Ascending aorta (tissue), 2 donors: Measurements from ENCODE around the gene PAFAH1B1. TPM values are rescaled to one million over a fixed set of nuclear protein-coding genes. Genes with fewer than 3 reads are reported as not detected.

Experiments
- DNase-seq, 2 donors: peaks; one replicate each; pipeline ENCODE4 v3.0.0-alpha.2; 2019; ENCODE audit warnings: low spot score in 2 of 2
- H3K27ac ChIP-seq, 2 donors: fragments of 200-600 bp; sonication (generic); one replicate each; pipeline ENCODE4 v1.5.1; 2016 to 2017; ENCODE audit warnings: mild to moderate bottlenecking in 1 of 2
- H3K27me3 ChIP-seq: fragments of 200-600 bp; sonication (generic); one replicate; pipeline ENCODE4 v1.5.1; 2017
- H3K36me3 ChIP-seq, 2 donors: fragments of 200-600 bp; sonication (generic); one replicate each; pipeline ENCODE4 v1.5.1; 2016
- H3K4me1 ChIP-seq, 2 donors: fragments of 200-600 bp; sonication (generic); one replicate each; pipeline ENCODE4 v1.5.1; 2016 to 2017; ENCODE audit warnings: mild to moderate bottlenecking in 1 of 2
- H3K4me3 ChIP-seq, 2 donors: fragments of 200-600 bp; sonication (generic); one replicate each; pipeline ENCODE4 v1.5.1; 2016 to 2017; ENCODE audit warnings: mild to moderate bottlenecking in 1 of 2
- H3K9me3 ChIP-seq, 2 donors: fragments of 200-600 bp; sonication (generic); one replicate each; pipeline ENCODE4 v1.5.1; 2016
- CTCF ChIP-seq, 3 experiments: fragments of 200-600 bp in 2 of 3; fragments of 450-650 bp in 1 of 3; sonication (generic) in 2 of 3; IDR thresholded peaks; one replicate each; pipeline ENCODE4 v1.5.1; 2016 to 2019; ENCODE audit warnings: antibody characterized with exemption in 3 of 3, mild to moderate bottlenecking in 1 of 3, moderate library complexity in 1 of 3
- intact Hi-C: fragments of 100-400 bp; cut with DNase I; formaldehyde crosslinking; loops from one replicate; pipeline ENCODE4 v1.15.1; 2023
- total RNA-seq: library from RNA; depleted of rRNA; stranded (reverse); fragments of >200 nt; gene quantifications from one replicate; pipeline ENCODE4 v1.1.0, GENCODE V29; 2016

PAFAH1B1 gene
- total RNA-seq, 1 donor from 2014 or later, result 29.6 TPM

GRCh38 chr17:2602597-2603017 is 9.2 kb downstream of the PAFAH1B1 start:
- Histone ChIP-seq H3K27ac (peak overlapping the region in 1 of 2 donors; percentile 28), H3K9me3 (no peaks in the 10 kb centered on the region), H3K27me3 (no peaks in the 10 kb centered on the region), H3K4me1 (peaks cover 7 to 44% of the 10 kb centered on the region in 2 donors), H3K36me3 (peaks cover 0 to 5% of the 10 kb centered on the region in 2 donors), H3K4me3 (peak overlapping the region in 1 of 2 donors; percentile 24)
- TF ChIP-seq CTCF (IDR thresholded peaks at IDR 0.05), result no peak
- DNase-seq, result no peak
- intact Hi-C loops, result no loop called here

GRCh38 chr17:2608350-2608913 is 15.0 kb downstream of the PAFAH1B1 start:
- no peaks in the 10 kb centered on the region for H3K9me3 ChIP-seq
- TF ChIP-seq CTCF (IDR thresholded peaks at IDR 0.05), result no peak
- no peak for DNase-seq
- no peak overlapping the region for H3K27ac ChIP-seq
- intact Hi-C loops, result no loop called here
- peaks cover 0 to 5% of the 10 kb centered on the region in 2 donors for H3K36me3 ChIP-seq
- H3K4me1 ChIP-seq, result peaks cover 0 to 34% of the 10 kb centered on the region in 2 donors
- H3K4me3 ChIP-seq, result no peak overlapping the region
- no peaks in the 10 kb centered on the region for H3K27me3 ChIP-seq

- TF ChIP-seq CTCF (IDR thresholded peaks at IDR 0.05), result no peak
- peaks cover 0 to 34% of the 10 kb centered on the region in 2 donors for H3K4me1 ChIP-seq
- H3K4me3 ChIP-seq, result no peak overlapping the region
- H3K9me3 ChIP-seq, result no peaks in the 10 kb centered on the region
- peaks cover 0 to 5% of the 10 kb centered on the region in 2 donors for H3K36me3 ChIP-seq
- no peaks in the 10 kb centered on the region for H3K27me3 ChIP-seq
- H3K27ac ChIP-seq, result no peak overlapping the region
- no peak for DNase-seq
- intact Hi-C loops, result no loop called here
Measured at GRCh38 chr17:2609091-2609490, 15.6 kb downstream of the PAFAH1B1 start.

- Histone ChIP-seq H3K27ac (no peak overlapping the region), H3K4me1 (peaks cover 0 to 32% of the 10 kb centered on the region in 2 donors), H3K36me3 (no peaks in the 10 kb centered on the region), H3K4me3 (no peak overlapping the region), H3K27me3 (no peaks in the 10 kb centered on the region), H3K9me3 (no peaks in the 10 kb centered on the region)
- intact Hi-C loops, result no loop called here
- DNase-seq, result no peak
- TF ChIP-seq CTCF (IDR thresholded peaks at IDR 0.05), result no peak
Measured at GRCh38 chr17:2610195-2611175, 17.0 kb downstream of the PAFAH1B1 start.

GRCh38 chr17:2611627-2612026 is 18.2 kb downstream of the PAFAH1B1 start:
- H3K36me3 ChIP-seq, result no peaks in the 10 kb centered on the region
- peaks cover 0 to 24% of the 10 kb centered on the region in 2 donors for H3K4me1 ChIP-seq
- no peak for DNase-seq
- no peaks in the 10 kb centered on the region for H3K9me3 ChIP-seq
- no peak overlapping the region for H3K4me3 ChIP-seq
- TF ChIP-seq CTCF (IDR thresholded peaks at IDR 0.05), result no peak
- H3K27me3 ChIP-seq, result no peaks in the 10 kb centered on the region
- intact Hi-C loops, result no loop called here
- no peak overlapping the region for H3K27ac ChIP-seq
